ENCODE results near the gene NTMT1.

NTMT1 gene

DNA sequence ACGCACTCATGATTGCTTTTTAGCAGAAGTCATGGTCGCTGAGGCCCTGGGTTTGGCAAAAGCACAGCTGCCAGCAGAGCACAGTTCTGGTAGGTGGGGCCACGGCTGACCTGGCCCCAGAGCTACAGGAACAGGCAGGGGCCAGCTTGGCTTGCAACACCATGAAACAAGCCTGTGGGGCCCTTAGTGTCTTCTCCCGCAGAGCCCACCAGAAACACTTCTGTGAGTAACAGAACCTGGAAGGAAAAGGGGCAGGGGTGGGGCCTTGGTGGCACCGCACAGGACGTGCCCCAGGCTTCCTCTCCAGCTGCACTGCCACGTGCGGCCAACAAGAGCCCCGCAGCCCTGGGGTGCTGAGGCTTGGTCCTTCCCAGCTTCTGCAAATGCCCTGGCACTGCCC lies 11.1 kb downstream of the NTMT1 start:
- DNase-seq (ENCODE audit: low read depth in 2 of 2): no peak

DNA sequence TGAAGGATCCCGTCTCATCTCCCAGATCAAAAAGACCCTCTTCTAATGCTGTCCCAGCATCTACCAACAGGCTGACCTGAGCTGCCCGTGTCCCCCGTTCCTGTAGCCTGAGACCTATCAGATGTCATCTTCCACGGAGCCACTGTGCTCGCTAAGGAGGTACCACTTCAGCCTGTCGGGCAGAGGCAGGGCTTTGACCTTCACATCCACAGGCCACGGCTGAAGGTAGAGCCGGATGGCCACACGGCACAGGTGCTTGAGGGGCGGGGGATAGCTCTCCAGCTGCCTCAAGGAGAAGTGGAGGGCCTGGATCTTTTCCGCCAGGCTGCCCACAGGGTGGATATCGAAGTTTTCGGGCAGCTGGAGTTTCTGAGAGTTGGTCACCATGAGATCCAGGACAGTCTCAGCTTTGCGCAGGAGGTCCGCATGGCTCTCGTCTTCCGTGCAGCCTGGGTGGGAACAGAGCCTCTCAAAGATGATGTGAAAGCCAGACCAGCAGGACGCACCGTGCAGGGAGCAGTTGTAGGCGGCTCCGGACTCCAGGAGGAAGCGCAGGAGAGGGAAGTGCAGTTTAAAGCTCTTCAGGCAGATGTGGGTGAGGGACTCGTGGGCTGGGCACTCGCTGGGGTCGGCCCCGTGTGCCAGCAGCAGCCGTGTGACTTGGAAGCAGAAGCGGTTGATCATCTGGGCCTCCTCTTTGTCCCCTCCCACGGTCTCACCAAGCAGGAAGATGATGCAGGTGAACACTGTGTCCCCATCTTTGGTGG lies 11.9 kb downstream of the NTMT1 start:
- no peak for DNase-seq (ENCODE audit: low read depth in 2 of 2)

DNA sequence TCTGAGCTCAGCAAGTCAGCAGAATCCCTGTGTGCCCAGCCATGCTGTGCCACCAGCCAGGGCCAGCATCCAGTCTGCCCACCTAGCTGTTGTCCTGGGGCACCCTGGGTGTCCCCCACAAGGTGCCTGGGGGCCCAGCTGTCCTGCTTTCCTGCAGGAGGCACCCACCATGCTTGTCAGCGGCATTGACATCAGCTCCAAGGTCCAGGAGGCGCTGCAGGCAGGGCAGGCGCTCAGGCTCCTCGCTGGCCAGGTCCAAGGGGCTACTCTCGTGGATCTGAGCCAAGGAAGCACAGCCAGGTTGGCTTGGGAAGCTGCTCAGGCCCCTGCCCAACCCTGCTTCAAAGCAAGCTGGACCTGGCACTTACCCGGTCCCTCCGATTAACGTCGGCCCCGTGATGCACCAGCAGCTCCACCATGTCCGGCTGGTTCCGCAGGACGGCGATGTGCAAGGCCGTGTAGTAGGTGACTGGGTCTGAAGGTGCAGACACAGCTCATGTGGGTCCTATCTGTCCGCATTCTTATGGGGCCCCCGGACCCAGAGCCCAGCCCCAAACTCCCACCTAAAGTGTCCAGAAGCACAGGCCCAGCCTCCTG lies 13.2 kb downstream of the NTMT1 start:
- DNase-seq (ENCODE audit: low read depth in 2 of 2): no peak

DNA sequence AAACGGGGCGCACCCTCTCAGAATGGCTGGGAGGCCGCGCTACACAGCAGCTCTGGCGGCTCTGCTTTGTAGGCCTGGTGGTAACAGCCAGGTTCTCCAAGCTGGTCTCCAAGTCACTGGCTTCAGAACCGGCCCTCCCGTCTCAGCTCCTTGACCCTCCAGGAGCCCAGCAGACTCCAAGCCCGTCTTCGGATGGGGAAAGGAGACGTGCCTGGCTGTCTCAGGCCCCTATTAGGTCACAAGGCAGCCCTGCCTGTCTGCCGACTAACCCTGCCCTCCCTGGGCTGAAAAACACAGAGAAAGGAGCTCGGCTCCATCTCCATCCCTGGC lies 13.8 kb downstream of the NTMT1 start:
- DNase-seq (ENCODE audit: low read depth in 2 of 2): no peak

DNA sequence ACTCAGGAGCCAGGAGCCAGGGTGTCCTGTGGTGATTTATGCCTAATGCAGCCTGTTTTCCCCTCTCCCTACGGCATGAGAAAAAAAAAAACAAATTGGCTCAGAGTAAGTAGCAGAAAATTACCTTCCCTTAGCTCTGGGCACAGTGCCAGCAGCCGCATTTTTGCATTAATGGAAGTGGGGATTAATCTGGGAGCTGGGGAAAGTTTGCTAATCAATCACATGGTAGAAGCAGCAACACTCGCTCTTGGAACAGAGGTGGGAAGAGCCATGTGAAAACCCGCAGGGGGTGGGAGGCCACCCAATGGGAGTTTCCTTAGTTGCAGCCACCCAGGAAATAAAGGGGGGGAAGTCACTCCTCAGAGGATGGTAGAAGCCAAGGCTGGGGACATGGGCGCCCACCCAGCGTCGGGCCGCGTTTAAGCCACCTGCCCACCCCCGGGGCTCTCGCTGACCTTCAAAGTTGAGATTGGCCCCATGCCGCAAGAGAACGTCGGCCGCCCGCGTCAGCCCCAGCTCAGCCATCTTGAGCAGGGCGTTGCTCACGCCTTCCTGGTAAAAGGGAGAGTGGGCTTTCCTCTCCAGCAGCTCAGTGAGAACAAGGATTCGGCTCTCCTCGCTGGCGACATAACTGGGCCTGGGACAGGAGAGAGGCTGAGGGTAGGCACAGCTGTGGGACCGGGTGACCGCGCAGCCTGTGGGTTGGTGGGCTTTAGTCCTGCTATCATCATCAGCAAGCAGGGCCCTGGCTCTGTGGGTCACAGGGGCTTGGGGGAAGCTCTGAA lies 14.3 kb downstream of the NTMT1 start:
- DNase-seq (ENCODE audit: low read depth in 2 of 2): no peak

DNA sequence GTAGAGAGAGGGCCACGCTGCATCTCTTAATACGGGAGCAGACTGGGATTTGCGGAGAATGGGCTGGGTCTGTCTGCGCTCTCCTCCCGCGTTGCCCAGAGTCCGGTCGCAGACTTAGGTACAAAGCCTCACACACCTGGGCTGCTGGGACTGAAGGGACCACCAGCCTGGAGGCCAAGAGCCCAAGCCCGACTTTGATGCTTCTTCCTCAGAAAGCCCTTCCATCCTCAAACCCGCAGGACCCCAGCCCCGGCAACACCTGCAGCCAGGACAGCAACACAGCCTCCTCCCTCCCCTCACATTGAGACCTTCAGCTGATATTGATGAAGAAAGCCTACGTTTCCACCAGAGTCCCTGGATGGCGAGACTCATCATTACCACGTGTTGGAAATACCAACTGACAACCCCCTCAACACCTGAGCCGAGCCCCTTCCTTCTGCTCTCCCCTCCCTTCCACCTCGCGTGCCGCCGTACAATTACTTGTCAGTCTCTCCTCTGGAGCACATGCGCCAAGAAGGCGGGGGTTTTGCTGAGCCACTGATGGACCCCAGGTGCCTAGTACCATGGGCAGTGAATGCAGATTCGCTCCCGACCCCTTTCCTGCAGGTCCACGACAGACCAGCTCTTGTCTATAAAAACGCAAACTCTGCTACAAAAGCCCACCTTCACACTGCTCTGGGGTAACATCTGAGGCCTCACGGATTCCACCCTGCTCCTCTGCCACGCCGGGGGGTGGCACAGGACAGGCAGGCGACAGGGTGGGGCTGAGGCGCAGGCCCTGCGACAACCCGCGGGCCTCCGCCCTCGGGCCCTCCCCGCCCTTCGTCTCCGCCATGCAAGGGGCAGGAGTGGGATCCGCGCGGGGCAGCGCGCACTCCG lies 15.1 kb downstream of the NTMT1 start:
- no peak for DNase-seq (ENCODE audit: low read depth in 2 of 2)

DNA sequence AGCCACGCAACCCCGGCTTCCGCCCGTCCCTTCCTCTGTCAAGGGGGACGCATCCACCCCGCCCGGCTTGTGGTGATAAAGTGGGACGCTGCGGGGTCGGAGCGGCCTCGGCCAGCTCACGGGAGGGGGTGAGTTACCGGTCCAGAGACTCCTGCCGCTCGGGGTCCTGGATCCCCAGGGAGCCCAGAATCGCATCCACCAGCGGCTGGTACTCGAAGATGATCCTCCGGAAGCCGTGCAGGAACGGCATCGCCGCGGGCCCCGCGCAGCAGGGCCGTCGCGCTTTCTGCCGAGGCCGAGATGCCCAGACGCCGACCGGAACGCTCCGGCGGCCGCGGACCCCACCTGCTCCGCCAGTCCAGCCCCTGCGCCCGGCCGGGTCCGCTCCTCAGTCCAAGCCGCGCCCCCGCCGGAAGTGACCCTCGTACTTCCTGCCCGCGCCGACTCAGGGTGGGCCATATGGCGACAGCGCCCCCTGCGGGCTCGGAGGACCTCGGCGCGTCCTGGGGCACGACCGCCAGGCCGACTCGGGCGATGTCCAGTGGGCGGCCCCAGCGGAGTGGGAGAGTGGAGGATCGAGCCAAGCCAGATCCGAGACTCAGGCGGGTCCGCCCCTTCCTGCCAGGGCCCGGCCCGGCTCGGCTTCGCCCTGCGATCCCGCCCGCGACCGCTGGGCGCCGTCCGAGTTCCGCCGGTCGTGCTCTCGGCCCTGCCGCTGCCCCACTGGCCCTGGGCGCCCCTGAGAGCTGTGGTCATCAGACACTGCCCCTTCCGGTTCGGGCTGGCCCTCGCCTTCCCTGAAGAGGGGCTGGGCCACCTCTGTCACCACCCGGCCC lies 16.0 kb downstream of the NTMT1 start, which contains the start of gene ASB6:
Gene ASB6 (minus strand): TSS at position 402 of the 836 bp plus-strand sequence. CDS start 152 bp downstream, at position 250.
- DNase-seq (ENCODE audit: low read depth in 2 of 2): peak; percentile 90 to 93

DNA sequence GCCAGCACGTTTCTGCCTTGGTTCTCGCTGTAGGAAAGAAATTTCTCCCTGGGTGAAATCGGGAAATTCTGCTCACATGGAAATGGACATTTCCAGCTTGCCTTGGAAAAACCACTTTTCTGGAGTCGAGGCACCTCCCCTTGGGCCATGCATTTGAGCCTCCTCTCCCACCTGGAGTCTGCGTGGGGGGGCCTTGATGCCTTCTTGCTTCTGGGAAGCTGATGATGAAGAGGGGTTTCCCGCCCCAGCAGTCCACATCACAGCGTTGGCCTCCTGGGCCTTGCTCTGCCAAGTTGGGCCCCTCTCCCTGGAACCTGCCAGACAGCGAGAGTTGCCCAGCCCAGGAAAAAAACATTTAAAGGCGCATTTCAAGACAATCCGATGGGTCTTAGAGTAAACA lies 17.7 kb downstream of the NTMT1 start:
- DNase-seq (ENCODE audit: low read depth in 2 of 2): no peak

DNA sequence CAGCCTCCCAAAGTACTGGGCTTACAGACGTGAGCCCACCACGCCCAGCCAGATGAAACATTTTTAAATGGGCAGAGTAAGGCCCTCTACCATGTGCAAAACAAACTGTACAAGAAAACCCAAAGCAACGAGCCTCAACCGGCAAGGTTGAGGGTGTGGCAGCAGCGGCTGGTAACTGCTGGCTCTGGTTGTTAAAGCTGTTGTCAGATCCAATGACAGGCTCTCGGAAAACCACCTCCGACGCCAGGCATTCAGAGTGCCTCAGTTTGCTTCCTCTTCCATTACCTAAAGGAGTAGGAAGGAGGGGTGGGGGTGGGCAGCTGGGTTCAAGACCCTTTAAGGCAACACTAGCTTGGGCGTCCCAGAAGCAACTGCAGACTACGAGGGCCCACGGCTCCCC lies 18.4 kb downstream of the NTMT1 start:
- DNase-seq (ENCODE audit: low read depth in 2 of 2): no peak

DNA sequence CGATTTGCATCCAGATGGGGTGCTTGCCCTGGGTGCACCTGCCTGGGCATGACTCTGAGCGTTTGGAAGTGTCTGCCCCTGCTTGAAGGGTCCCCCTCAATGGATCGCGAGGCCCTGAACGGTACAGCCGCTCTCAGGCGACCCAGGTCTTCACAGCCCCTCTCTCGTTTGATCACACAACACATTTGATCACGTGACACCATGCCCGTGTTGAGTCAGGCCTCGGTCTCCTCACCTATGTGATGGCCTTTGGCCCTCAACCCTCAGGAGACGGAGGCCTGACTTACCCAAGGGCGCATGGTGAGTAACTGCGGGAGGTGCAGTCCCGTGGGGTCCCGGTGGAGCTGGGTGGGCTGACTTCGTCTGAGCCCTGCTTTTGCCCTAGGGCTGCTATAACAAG lies 18.9 kb downstream of the NTMT1 start:
- DNase-seq (ENCODE audit: low read depth in 2 of 2): no peak

DNA sequence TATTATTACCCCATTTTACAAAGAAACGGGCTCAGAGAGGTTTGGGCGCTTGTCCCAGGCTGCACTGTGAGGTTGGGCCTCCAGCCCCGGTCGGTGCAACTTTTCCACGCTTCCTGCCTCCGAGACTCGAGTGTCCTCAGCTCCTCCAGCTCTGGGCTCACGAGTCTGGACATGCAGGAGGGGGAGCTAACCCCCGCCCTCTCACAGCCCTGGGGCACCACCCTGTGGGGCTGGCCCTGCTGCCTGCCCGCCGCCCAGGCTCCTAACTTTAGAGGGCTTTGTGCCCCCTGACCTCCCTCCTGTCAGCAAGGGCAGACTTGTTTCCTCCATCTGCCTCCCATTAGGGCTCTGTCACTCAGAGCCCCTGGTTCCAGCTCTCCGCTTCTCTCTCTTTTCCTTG lies 20.3 kb downstream of the NTMT1 start:
- no peak for DNase-seq (ENCODE audit: low read depth in 2 of 2)

DNA sequence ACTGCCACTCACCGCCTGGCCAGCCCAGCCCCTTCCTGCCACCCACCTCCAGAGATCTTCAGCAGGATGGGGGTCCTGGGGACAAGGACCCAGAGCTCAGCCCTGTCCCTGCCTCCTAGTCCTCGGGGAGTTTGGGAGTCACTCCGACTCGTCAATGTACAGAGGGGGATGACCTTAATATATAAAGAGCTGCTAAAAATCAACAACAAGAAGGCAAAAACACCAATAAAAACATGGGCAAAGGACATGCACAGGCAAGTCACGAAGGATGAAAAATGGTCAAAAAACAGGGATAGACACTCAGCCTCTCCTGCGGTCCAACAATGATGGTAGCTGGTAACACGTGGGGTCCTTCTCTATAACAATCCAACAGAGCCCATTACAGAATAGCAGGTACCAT lies 20.7 kb downstream of the NTMT1 start:
- no peak for DNase-seq (ENCODE audit: low read depth in 2 of 2)

DNA sequence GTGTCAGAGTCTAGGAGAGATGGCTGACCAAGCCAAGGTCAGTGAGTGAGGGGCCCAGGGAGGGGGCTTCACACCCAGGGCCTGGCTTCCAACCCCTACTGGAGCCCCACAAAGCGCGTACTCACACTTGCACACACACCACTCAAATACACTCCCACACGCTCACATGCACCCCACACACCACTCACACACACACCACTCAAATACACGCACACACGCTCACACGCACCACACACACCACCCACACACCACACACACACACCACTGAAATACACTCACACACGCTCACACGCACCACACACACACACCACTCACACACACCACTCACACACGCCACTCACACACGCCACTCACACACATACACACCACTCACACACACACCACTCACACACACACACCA lies 21.7 kb downstream of the NTMT1 start:
- DNase-seq (ENCODE audit: low read depth in 2 of 2): no peak

DNA sequence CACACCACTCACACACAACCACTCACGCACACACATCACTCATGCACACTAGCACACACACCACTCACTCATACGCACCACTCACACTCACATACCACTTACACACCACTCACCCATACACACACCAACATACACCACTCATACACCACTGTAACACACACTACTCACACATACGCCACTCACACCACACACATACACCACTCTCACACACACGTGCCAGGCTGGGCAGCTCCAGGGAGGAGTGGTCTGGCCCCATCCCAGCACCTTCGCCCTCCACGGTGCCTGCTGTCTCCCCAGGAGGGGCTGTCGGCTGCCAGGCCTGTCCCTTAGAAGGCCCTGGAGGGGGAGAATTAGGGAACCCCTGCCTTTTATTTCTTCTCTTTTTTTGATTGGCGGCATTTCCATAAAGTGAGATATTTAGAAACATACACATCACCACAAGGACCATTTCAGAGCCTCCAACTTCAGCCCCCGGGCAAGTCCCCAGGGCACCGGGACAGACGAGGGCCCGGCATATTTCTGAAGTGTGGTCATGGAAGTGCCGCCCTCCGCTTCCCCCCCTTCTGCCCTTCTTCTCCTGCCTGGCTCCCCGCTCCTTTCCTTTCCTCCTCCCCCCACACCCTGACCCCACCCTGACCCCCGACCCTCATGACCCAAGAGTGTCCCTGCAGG lies 22.3 kb downstream of the NTMT1 start:
- DNase-seq (ENCODE audit: low read depth in 2 of 2): no peak

DNA sequence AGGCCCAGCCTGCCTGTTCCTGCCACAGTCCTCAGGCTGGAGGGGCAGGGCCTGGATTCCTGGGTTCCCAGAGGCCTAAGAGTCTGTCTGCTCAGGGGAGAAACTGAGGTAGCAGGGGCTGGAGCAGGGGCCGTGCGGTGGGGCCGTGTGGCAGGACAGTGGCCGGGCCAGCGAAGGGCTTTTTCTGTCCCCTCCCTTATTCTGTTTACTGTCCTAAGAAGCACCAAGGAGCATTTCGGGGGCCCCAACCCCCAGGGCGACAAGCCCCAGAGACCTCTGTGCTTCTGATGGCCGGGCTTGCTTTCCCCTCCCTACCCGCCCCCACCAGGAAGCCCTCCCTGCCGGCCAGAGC lies 22.8 kb downstream of the NTMT1 start:
- no peak for DNase-seq (ENCODE audit: low read depth in 2 of 2)

DNA sequence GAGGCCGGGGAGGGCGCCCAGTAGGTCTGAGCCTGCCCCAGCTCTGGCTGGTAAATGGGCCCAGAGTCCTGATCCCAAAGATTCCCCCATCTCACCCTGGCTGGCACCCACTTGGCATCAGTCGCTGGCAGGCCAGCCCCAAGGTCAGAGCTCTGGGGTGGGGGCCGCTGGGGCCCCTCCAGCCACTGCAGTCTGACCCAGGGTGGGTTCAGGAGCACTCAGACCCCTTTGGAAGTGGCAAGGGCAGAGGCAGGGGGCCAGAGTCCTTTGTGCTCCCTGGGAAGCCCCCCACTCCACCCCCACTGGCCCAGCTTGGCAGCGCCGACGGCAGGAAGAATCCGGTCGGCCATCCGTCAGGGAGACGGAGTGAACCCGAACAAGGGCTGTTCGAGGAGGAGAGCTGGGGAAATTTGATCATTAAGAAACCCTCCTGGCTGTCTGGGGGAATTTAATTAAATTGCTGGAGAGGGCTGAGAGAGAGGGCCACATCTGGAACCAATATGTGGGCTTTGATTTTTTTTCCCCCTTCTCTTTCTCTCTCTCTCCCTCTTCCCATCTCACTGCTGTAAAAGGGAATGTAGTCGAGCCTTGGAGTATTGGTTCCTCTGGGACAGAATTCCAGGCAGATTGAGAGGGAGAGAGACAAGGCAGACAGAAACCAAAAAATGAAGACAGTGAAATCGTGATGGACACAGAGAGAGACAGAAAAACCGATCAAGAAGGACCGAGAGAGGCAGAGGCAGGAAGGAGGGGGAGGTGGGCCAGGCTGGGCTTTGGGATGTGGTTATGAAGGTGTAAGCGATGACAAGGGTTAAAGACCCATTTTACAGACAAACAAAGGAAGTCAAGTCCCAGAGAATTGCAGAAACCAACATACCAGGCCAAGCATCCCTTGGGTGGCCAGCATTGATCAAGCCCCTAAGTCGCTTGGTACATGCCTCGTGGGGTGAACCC lies 24.0 kb downstream of the NTMT1 start:
- peak; percentile 82 to 84 for DNase-seq (ENCODE audit: low read depth in 2 of 2)

DNA sequence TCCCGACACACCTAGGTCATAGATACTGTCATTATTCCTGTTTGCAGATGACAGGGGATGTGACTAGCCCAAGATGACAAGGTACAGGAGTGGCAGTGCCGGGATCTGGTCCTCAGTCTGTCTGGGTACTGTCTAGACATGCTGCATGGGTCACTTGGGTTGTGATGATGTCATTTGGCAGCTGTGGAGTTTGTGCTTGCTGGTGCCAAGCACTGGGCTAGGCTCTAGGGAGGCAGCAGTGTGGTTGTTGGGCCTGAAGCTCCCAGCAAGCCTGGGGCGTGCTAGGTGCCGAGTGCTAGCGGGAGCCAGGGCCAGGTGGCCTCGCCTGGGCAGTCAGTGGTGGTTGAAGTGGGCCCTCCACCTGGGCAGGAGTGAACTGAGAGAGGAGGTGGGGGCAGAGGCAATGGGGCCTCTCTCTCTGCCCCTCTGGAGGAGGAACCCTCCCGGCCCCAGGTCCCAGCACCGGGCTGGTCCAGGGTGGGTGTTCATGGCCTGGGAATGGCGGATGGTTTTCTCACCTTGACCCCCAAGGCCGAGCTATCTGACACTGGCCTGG lies 24.8 kb downstream of the NTMT1 start:
- no peak for DNase-seq (ENCODE audit: low read depth in 2 of 2)

DNA sequence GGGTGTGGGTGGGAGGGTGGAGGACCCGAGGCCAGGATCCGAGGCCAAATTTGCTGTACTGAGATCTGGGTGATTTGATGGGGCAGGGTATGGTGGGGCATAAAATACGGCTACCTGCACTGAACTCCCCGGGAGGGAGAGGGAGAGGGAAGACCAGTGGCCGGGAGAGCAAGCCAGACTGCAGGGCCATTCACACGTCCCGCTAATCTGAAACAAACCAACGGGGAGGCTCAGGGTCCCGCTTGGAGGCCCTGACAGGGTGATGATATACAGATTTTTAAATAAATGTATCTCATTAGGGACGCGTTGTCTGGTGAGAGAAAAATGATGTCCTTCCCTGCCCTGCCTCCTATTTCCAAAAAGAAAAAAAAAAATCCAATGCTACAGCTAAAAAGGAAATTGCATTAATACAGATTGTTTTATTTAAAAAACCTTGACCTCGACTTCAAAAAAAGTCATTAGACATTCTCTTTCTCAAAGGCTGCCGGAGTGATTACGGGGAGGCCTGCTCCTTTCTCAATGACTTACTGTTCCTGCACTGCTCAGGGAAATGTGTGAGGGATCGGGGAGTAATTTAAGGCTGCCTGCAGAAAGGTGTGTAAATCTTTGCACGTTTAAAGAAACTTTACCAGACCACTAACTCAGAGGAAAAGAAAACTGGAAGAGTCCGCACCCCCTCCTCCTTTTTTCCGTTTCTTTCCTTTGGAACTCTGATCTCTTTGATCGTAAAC lies 28.0 kb downstream of the NTMT1 start:
- DNase-seq (ENCODE audit: low read depth in 2 of 2): no peak
